ENCODE results near the gene DNAJC10. TPM values are rescaled to one million over a fixed set of nuclear protein-coding genes. Genes with fewer than 3 reads are reported as not detected.

The DNAJC10 gene
- polyA plus RNA-seq, 3 donors: 25.2 to 102 (median 79.4) TPM

GRCh38 chr2:182784058-182784706 lies 68.1 kb downstream of the DNAJC10 start:
- no peaks in the 10 kb centered on the region for H3K79me2 ChIP-seq (ENCODE audit: insufficient read depth, low read length)
- TF ChIP-seq, protein P1, sequence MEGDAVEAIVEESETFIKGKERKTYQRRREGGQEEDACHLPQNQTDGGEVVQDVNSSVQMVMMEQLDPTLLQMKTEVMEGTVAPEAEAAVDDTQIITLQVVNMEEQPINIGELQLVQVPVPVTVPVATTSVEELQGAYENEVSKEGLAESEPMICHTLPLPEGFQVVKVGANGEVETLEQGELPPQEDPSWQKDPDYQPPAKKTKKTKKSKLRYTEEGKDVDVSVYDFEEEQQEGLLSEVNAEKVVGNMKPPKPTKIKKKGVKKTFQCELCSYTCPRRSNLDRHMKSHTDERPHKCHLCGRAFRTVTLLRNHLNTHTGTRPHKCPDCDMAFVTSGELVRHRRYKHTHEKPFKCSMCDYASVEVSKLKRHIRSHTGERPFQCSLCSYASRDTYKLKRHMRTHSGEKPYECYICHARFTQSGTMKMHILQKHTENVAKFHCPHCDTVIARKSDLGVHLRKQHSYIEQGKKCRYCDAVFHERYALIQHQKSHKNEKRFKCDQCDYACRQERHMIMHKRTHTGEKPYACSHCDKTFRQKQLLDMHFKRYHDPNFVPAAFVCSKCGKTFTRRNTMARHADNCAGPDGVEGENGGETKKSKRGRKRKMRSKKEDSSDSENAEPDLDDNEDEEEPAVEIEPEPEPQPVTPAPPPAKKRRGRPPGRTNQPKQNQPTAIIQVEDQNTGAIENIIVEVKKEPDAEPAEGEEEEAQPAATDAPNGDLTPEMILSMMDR (IDR thresholded peaks at IDR 0.05): no peak
- H3K9ac ChIP-seq (ENCODE audit: insufficient read depth, low read length, poor library complexity, severe bottlenecking): no peak overlapping the region
- H4K20me1 ChIP-seq (ENCODE audit: insufficient read depth, low read length): no peaks in the 10 kb centered on the region
- no peak overlapping the region for H3K4me2 ChIP-seq (replicated peaks; ENCODE audit: extremely low read depth, low read length, poor library complexity, severe bottlenecking)
- WGBS (ENCODE audit: insufficient coverage): no CpG with 5 or more reads among the region's 4 CpGs
- H3K27me3 ChIP-seq (ENCODE audit: control insufficient read depth in 2 of 2, insufficient read depth in 2 of 2, low read length in 2 of 2): no peaks in the 10 kb centered on the region
- no peak overlapping the region for H3K4me3 Mint-ChIP-seq
- H3K27ac Mint-ChIP-seq: no peak overlapping the region
- H3K9me3 ChIP-seq (replicated peaks in 1 of 2; ENCODE audit: control insufficient read depth in 1 of 2, insufficient read depth in 1 of 2, low read length in 2 of 2): no peaks in the 10 kb centered on the region
- H3K36me3 ChIP-seq (replicated peaks in 1 of 2; ENCODE audit: control insufficient read depth in 1 of 2, insufficient read depth in 2 of 2, low read length in 2 of 2): peaks cover 12 to 20% of the 10 kb centered on the region in 2 donors
- no peak for DNase-seq
- peaks cover 0 to 8% (median 0%) of the 10 kb centered on the region in 7 donors for H3K9me3 Mint-ChIP-seq
- no peak overlapping the region for H3K4me3 ChIP-seq (replicated peaks in 1 of 3; ENCODE audit: low read depth in 2 of 3, low read length in 3 of 3)
- H3K27me3 Mint-ChIP-seq (ENCODE audit: low read depth in 3 of 3): peaks cover 0 to 1% (median 0%) of the 10 kb centered on the region in 3 donors
- intact Hi-C loops (cut with micrococcal nuclease): no loop called here
- H3K4me1 Mint-ChIP-seq: no peaks in the 10 kb centered on the region
- no peaks in the 10 kb centered on the region for H3K4me1 ChIP-seq (ENCODE audit: control insufficient read depth in 1 of 2, insufficient read depth in 2 of 2, low read length in 2 of 2)
- H2AFZ ChIP-seq (ENCODE audit: insufficient read depth, low read depth, low read length, poor library complexity, severe bottlenecking): no peak overlapping the region
- H3K36me3 Mint-ChIP-seq: peaks cover 20 to 24% of the 10 kb centered on the region in 2 donors
- H3K27ac ChIP-seq (ENCODE audit: low read depth in 1 of 2, low read length in 2 of 2): no peak overlapping the region

- no peak overlapping the region for H3K9ac ChIP-seq (ENCODE audit: insufficient read depth, low read length, poor library complexity, severe bottlenecking)
- H3K27me3 ChIP-seq (ENCODE audit: control insufficient read depth in 2 of 2, insufficient read depth in 2 of 2, low read length in 2 of 2): no peaks in the 10 kb centered on the region
- H2AFZ ChIP-seq (ENCODE audit: insufficient read depth, low read depth, low read length, poor library complexity, severe bottlenecking): no peak overlapping the region
- Mint-ChIP-seq H3K36me3 (peaks cover 20 to 24% of the 10 kb centered on the region in 2 donors), H3K27me3 (ENCODE audit: low read depth in 3 of 3) (peaks cover 0 to 1% (median 0%) of the 10 kb centered on the region in 3 donors), H3K4me1 (no peaks in the 10 kb centered on the region), H3K9me3 (peaks cover 0 to 8% (median 0%) of the 10 kb centered on the region in 7 donors), H3K27ac (no peak overlapping the region), H3K4me3 (no peak overlapping the region)
- H4K20me1 ChIP-seq (ENCODE audit: insufficient read depth, low read length): no peaks in the 10 kb centered on the region
- no peaks in the 10 kb centered on the region for H3K79me2 ChIP-seq (ENCODE audit: insufficient read depth, low read length)
- H3K4me2 ChIP-seq (replicated peaks; ENCODE audit: extremely low read depth, low read length, poor library complexity, severe bottlenecking): no peak overlapping the region
- H3K27ac ChIP-seq (ENCODE audit: low read depth in 1 of 2, low read length in 2 of 2): no peak overlapping the region
- H3K4me1 ChIP-seq (ENCODE audit: control insufficient read depth in 1 of 2, insufficient read depth in 2 of 2, low read length in 2 of 2): no peaks in the 10 kb centered on the region
- no peak overlapping the region for H3K4me3 ChIP-seq (replicated peaks in 1 of 3; ENCODE audit: low read depth in 2 of 3, low read length in 3 of 3)
- WGBS (ENCODE audit: insufficient coverage): no CpG with 5 or more reads among the region's 1 CpG
- H3K36me3 ChIP-seq (replicated peaks in 1 of 2; ENCODE audit: control insufficient read depth in 1 of 2, insufficient read depth in 2 of 2, low read length in 2 of 2): peaks cover 9 to 14% of the 10 kb centered on the region in 2 donors
- no peaks in the 10 kb centered on the region for H3K9me3 ChIP-seq (replicated peaks in 1 of 2; ENCODE audit: control insufficient read depth in 1 of 2, insufficient read depth in 1 of 2, low read length in 2 of 2)
- TF ChIP-seq, protein P1 (IDR thresholded peaks at IDR 0.05): no peak
- intact Hi-C loops (cut with micrococcal nuclease): no loop called here
- DNase-seq: no peak
These were observed 68.7 kb downstream of the DNAJC10 start for GRCh38 chr2:182784777-182785176.

Data from CD14-positive monocyte (primary cell).